Measurements from ENCODE around the gene PDK3. TPM values are rescaled to one million over a fixed set of nuclear protein-coding genes. Genes with fewer than 3 reads are reported as not detected.

PDK3 gene
- polyA plus RNA-seq, 1 donor (not counting 4 experiments of a cell fraction or from before 2014, with no cell fraction given), result 8.0 TPM

- Histone ChIP-seq H3K9ac (ENCODE audit: control insufficient read depth, extremely low read depth, insufficient read depth, low read length) (no peak overlapping the region), H3K4me3 (ENCODE audit: control insufficient read depth in 2 of 3, extremely low read depth in 1 of 3, insufficient read depth in 2 of 3, low read depth in 1 of 3, low read length in 3 of 3) (no peak overlapping the region), H3K4me2 (ENCODE audit: control insufficient read depth, extremely low read depth, insufficient read depth, low read depth, low read length) (no peak overlapping the region), H2AFZ (ENCODE audit: control insufficient read depth, low read length) (no peak overlapping the region), H3K9me1 (ENCODE audit: control insufficient read depth, extremely low read depth, insufficient read depth, low read length) (no peaks in the 10 kb centered on the region), H3K79me2 (ENCODE audit: control insufficient read depth, insufficient read depth, low read length) (no peaks in the 10 kb centered on the region), H3K9me3 (ENCODE audit: control insufficient read depth, low read depth, low read length) (no peaks in the 10 kb centered on the region), H3K36me3 (ENCODE audit: control insufficient read depth in 2 of 2, extremely low read depth in 1 of 2, insufficient read depth in 2 of 2, low read length in 2 of 2) (no peaks in the 10 kb centered on the region), H3K27me3 (ENCODE audit: control insufficient read depth, extremely low read depth, insufficient read depth, low read length) (no peaks in the 10 kb centered on the region), H3K27ac (ENCODE audit: control insufficient read depth, insufficient read depth, low read length) (no peak overlapping the region), H4K20me1 (ENCODE audit: control insufficient read depth, extremely low read depth, insufficient read depth, low read length) (no peaks in the 10 kb centered on the region), H3K4me1 (ENCODE audit: control insufficient read depth, extremely low read depth, insufficient read depth, low read length) (no peaks in the 10 kb centered on the region)
- FAIRE-seq (no peak), DNase-seq (ENCODE audit: low read depth, low spot score) (no peak)
- no peak for TF ChIP-seq EZH2 (IDR thresholded peaks at IDR 0.05; ENCODE audit: low read length)
- TF ChIP-seq CTCF (optimal IDR thresholded peaks at IDR 0.05 in 1 of 3, IDR thresholded peaks at IDR 0.05 in 1 of 3, conservative IDR thresholded peaks at IDR 0.05 in 1 of 3; ENCODE audit: extremely low read depth in 1 of 3, insufficient read depth in 2 of 3, low read length in 3 of 3), result no peak
- dilution Hi-C loops (cut with MboI; ENCODE audit: extremely low pct_ligation_motif_present, low sequenced_read_pairs), result no loop called here
These were observed 21.2 kb upstream of the PDK3 start for GRCh38 chrX:24443918-24444317.

GRCh38 chrX:24444645-24445044, 20.4 kb upstream of the PDK3 start:
- no peaks in the 10 kb centered on the region for H3K79me2 ChIP-seq (ENCODE audit: control insufficient read depth, insufficient read depth, low read length)
- no peaks in the 10 kb centered on the region for H3K27me3 ChIP-seq (ENCODE audit: control insufficient read depth, extremely low read depth, insufficient read depth, low read length)
- H3K36me3 ChIP-seq (ENCODE audit: control insufficient read depth in 2 of 2, extremely low read depth in 1 of 2, insufficient read depth in 2 of 2, low read length in 2 of 2), result no peaks in the 10 kb centered on the region
- no peak overlapping the region for H3K9ac ChIP-seq (ENCODE audit: control insufficient read depth, extremely low read depth, insufficient read depth, low read length)
- TF ChIP-seq EZH2 (IDR thresholded peaks at IDR 0.05; ENCODE audit: low read length) (no peak), CTCF (optimal IDR thresholded peaks at IDR 0.05 in 1 of 3, IDR thresholded peaks at IDR 0.05 in 1 of 3, conservative IDR thresholded peaks at IDR 0.05 in 1 of 3; ENCODE audit: extremely low read depth in 1 of 3, insufficient read depth in 2 of 3, low read length in 3 of 3) (no peak)
- dilution Hi-C loops (cut with MboI; ENCODE audit: extremely low pct_ligation_motif_present, low sequenced_read_pairs), result no loop called here
- no peaks in the 10 kb centered on the region for H3K9me1 ChIP-seq (ENCODE audit: control insufficient read depth, extremely low read depth, insufficient read depth, low read length)
- no peaks in the 10 kb centered on the region for H3K4me1 ChIP-seq (ENCODE audit: control insufficient read depth, extremely low read depth, insufficient read depth, low read length)
- H3K9me3 ChIP-seq (ENCODE audit: control insufficient read depth, low read depth, low read length), result no peaks in the 10 kb centered on the region
- FAIRE-seq (no peak), DNase-seq (ENCODE audit: low read depth, low spot score) (no peak)
- no peak overlapping the region for H3K4me3 ChIP-seq (ENCODE audit: control insufficient read depth in 2 of 3, extremely low read depth in 1 of 3, insufficient read depth in 2 of 3, low read depth in 1 of 3, low read length in 3 of 3)
- H3K4me2 ChIP-seq (ENCODE audit: control insufficient read depth, extremely low read depth, insufficient read depth, low read depth, low read length), result no peak overlapping the region
- H3K27ac ChIP-seq (ENCODE audit: control insufficient read depth, insufficient read depth, low read length), result no peak overlapping the region
- no peak overlapping the region for H2AFZ ChIP-seq (ENCODE audit: control insufficient read depth, low read length)
- H4K20me1 ChIP-seq (ENCODE audit: control insufficient read depth, extremely low read depth, insufficient read depth, low read length), result no peaks in the 10 kb centered on the region
